A673 (cell line): ENCODE data around the gene ZNF580. TPM values are rescaled to one million over a fixed set of nuclear protein-coding genes. Genes with fewer than 3 reads are reported as not detected.

Source experiments
- BruUV-seq: library from RNA; stranded (reverse); fragments of 400-500 nt; replicated peaks from 2 replicates; lab custom pipeline; 2021; lab: Mats Ljungman, UMichigan
- CTCF ChIA-PET: fragments of 300-600 bp; sonication (Branson Sonifier 250); formaldehyde crosslinking; loops from one replicate; lab custom pipeline; 2022; ENCODE audit warnings: antibody characterized with exemption; lab: Charles Lee
- POLR2A ChIA-PET: fragments of 300-600 bp; sonication (Branson Sonifier 250); formaldehyde crosslinking; loops from one replicate; lab custom pipeline; 2022; ENCODE audit warnings: antibody characterized with exemption; ENCODE audit not compliant: low non-redundant PET; lab: Charles Lee
- DNase-seq: peaks from one replicate; pipeline ENCODE4 v3.0.0-alpha.2; 2015; ENCODE audit warnings: low spot score
- H3K27ac ChIP-seq: fragments of 200-600 bp; sonication (generic); 2 replicates; pipeline ENCODE4 v1.5.1; 2016; ENCODE audit warnings: mixed run types, low read depth, mild to moderate bottlenecking, mixed read lengths, antibody characterized with exemption, low read length; ENCODE audit not compliant: poor library complexity, severe bottlenecking
- H3K27me3 ChIP-seq: fragments of 200-600 bp; sonication (generic); replicated peaks from 2 replicates; pipeline ENCODE4 v1.6.1; 2017; ENCODE audit warnings: mixed run types, low read depth, mild to moderate bottlenecking, mixed read lengths, antibody characterized with exemption, low read length; ENCODE audit not compliant: insufficient read depth, poor library complexity
- H3K36me3 ChIP-seq: fragments of 200-600 bp; sonication (generic); 2 replicates; pipeline ENCODE4 v1.6.1; 2016; ENCODE audit warnings: mixed run types, mild to moderate bottlenecking, mixed read lengths, antibody characterized with exemption, low read length; ENCODE audit not compliant: insufficient read depth, poor library complexity, severe bottlenecking
- H3K4me1 ChIP-seq: fragments of 200-600 bp; sonication (generic); 2 replicates; pipeline ENCODE4 v1.6.1; 2017; ENCODE audit warnings: mixed run types, mild to moderate bottlenecking, mixed read lengths, antibody characterized with exemption, low read length; ENCODE audit not compliant: insufficient read depth, poor library complexity, severe bottlenecking
- H3K4me3 ChIP-seq: fragments of 200-600 bp; sonication (generic); 2 replicates; pipeline ENCODE4 v1.5.1; 2016; ENCODE audit warnings: low read depth, mixed run types, mild to moderate bottlenecking, mixed read lengths, low read length; ENCODE audit not compliant: poor library complexity, severe bottlenecking
- H3K9me3 ChIP-seq: fragments of 200-600 bp; sonication (generic); 2 replicates; pipeline ENCODE4 v1.6.1; 2016; ENCODE audit warnings: mixed run types, low read depth, mild to moderate bottlenecking, mixed read lengths, antibody characterized with exemption, low read length; ENCODE audit not compliant: poor library complexity, severe bottlenecking
- CTCF ChIP-seq: fragments of 300-800, 200-600 bp; sonication (generic); conservative IDR thresholded peaks from 2 replicates; pipeline ENCODE4 v1.5.1; 2017; ENCODE audit warnings: low read depth, mild to moderate bottlenecking, antibody characterized with exemption, low read length, moderate library complexity, mixed read lengths
- EZH2 ChIP-seq: fragments of 200-600 bp; sonication (generic); IDR thresholded peaks from 2 replicates; pipeline ENCODE4 v1.6.1; 2017; ENCODE audit warnings: borderline replicate concordance, low read depth, mild to moderate bottlenecking, mixed read lengths, antibody characterized with exemption, low read length; ENCODE audit not compliant: poor library complexity, severe bottlenecking
- intact Hi-C: fragments of 100-400 bp; cut with micrococcal nuclease; formaldehyde crosslinking; loops from one replicate; pipeline ENCODE4 v1.10.0; 2022; ENCODE audit not compliant: unreplicated experiment
- total RNA-seq: library from RNA; stranded (reverse); gene quantifications from 2 replicates; pipeline ENCODE4 v1.2.3, GENCODE V29; 2021

The ZNF580 gene
- total RNA-seq, 1 experiment from 2014 or later: 49.1 TPM

- H3K4me1 ChIP-seq: peaks cover 21% of the 10 kb centered on the region
- H3K27ac ChIP-seq: no peak overlapping the region
- intact Hi-C loops: no loop called here
- no peaks in the 10 kb centered on the region for H3K9me3 ChIP-seq
- POLR2A ChIA-PET: interaction anchor here (0.6 to 0.7 kb wide), 2 partner anchors 37 to 64 kb away, joined by 3 to 13 read pairs; no protein-coding TSS in a partner anchor
- TF ChIP-seq CTCF: no peak
- no peak for TF ChIP-seq EZH2
- no peaks in the 10 kb centered on the region for H3K36me3 ChIP-seq
- no peak overlapping the region for H3K4me3 ChIP-seq
- CTCF ChIA-PET: no interaction called here
- DNase-seq: no peak
- no TSS peak for BruUV-seq
- no peaks in the 10 kb centered on the region for H3K27me3 ChIP-seq
Observed at GRCh38 chr19:55636723-55637122, 4.1 kb upstream of the ZNF580 start.

GRCh38 chr19:55637534-55637933 is 3.3 kb upstream of the ZNF580 start:
- Histone ChIP-seq H3K27ac (no peak overlapping the region), H3K9me3 (no peaks in the 10 kb centered on the region), H3K4me3 (no peak overlapping the region), H3K36me3 (no peaks in the 10 kb centered on the region), H3K27me3 (no peaks in the 10 kb centered on the region), H3K4me1 (peaks cover 19% of the 10 kb centered on the region)
- CTCF ChIA-PET: interaction anchor here (0.7 kb wide), 1 partner anchor 17 kb away, joined by 3 read pairs; no protein-coding TSS in a partner anchor
- DNase-seq: no peak
- TF ChIP-seq CTCF (no peak), EZH2 (no peak)
- POLR2A ChIA-PET: interaction anchor here (0.7 kb wide), 1 partner anchor 36 kb away, joined by 3 read pairs; no protein-coding TSS in a partner anchor
- intact Hi-C loops: no loop called here
- BruUV-seq: no TSS peak

GRCh38 chr19:55638864-55639359 is 1.9 kb upstream of the ZNF580 start:
- ChIA-PET POLR2A (no interaction called here), CTCF (interaction anchor here (0.5 to 0.7 kb wide), 2 partner anchors 14 to 300 kb away, joined by 3 to 10 read pairs; partner anchors contain the start of gene ZNF784)
- Histone ChIP-seq H3K4me3 (no peak overlapping the region), H3K4me1 (peaks cover 26% of the 10 kb centered on the region), H3K36me3 (no peaks in the 10 kb centered on the region), H3K27me3 (no peaks in the 10 kb centered on the region), H3K9me3 (no peaks in the 10 kb centered on the region), H3K27ac (no peak overlapping the region)
- intact Hi-C loops: no loop called here
- DNase-seq: peak; percentile 87
- no TSS peak for BruUV-seq
- TF ChIP-seq EZH2 (no peak), CTCF (peak; percentile 67)
